NCI-H510A (cell line): Measurements from ENCODE around the gene RSPH3.
"Not testable (repeated sequence)": the region's sequence is repeated elsewhere in the genome, so short reads cannot be mapped to it uniquely, and the experiment has no call there.

ENCODE experiments used
- DNase-seq: peaks from one replicate; lab custom pipeline; 2025; lab: John Stamatoyannopoulos, UW

RSPH3 gene, protein sequence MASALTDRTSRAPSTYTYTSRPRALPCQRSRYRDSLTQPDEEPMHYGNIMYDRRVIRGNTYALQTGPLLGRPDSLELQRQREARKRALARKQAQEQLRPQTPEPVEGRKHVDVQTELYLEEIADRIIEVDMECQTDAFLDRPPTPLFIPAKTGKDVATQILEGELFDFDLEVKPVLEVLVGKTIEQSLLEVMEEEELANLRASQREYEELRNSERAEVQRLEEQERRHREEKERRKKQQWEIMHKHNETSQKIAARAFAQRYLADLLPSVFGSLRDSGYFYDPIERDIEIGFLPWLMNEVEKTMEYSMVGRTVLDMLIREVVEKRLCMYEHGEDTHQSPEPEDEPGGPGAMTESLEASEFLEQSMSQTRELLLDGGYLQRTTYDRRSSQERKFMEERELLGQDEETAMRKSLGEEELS

DNA sequence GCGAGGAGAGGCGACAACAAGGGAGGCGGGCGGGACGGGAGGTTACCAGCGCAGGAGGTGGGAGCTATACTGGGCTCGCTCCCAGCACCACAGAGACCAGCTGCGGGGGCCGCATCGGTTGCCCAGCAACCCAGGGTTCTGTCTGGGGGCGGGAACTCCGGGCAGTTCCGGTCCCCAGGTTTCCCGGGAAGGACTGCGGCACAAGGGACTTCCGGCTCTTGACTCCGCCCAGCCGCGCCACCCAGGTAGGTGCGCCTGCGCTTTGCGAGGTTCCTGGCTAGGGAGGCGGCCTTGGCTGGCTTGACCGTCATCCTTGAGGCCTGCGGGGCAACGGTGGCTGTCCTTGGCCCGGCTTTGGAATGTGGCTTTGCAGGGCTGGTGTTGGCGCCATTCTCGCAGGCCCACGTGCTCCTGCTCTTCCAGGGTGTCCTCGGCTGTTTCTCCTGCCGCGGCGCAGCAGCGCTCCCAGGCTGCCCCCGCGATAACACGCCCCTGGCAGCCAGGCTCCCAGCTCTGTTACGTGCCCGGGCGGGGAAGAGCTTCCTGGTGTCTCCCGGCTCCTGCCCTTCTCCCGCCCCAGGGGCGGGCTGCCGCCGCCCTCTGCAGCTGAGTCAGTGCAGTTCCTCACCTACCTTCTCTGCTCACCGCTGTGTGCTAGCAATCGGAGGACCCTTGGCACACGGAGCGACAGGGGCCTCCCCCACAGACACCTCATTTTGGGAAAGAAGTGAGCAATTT lies at the start of gene RSPH3:
RSPH3 (minus strand) TSS at position 537 of the 738 bp plus-strand sequence. CDS start 652 bp downstream, outside the sequence.
- peak; percentile 75 for DNase-seq

DNA sequence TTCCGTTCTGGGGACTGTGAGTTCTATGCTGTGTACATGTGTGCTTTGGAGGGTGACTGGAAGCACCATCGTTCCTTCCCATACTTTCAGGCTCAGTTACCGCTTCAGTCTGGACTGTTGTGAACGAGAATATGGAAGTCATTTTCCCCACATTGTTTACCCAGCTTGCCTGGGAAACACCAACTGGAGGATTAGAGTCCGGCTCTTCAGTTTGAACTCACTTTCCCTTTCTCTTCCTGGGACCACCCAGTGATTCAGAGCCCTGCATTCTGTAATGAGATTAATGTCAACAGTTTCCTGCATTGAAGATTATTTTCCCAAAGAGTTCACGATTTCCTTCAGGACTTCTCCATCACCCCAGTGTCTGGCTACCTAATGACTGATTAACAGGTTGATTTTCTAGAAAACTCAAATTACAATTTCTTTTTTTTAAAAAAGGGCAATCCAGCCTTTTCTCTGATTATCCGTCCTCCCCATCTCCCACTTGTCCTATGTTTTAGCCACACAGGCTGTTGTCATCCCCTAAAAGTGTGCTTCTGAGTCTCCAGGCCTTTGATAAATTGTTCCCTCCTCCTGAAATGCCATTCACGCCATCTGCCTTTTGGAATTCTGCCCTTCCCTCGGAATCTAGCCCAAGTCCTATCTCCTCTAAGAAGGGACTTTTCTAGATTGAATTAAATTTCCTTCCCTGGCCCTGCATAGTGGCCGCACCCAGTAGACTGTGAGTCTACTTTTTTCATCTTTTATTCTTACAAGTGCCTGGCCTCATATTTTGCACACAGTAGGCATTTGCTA lies 48.1 kb upstream of the RSPH3 start:
- no peak for DNase-seq

DNA sequence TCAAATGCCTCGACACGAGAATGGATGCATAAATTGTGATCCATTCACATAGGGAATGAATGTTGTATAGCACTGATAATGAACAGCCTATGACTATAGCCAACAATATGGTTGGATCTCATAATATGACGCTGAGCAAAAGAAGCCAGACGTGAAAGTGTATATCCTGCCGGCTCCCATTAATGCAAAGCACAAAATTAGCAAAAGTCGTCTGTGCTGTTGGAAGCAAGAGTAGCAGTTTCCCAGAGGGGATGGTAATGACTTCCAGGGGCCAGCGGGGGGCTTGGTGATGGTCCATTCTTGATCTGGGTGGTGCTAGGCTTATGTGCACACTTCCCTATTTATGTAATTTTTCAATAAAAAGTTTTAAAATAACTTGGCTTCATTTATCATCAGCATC lies 45.8 kb upstream of the RSPH3 start:
- DNase-seq = no peak

DNA sequence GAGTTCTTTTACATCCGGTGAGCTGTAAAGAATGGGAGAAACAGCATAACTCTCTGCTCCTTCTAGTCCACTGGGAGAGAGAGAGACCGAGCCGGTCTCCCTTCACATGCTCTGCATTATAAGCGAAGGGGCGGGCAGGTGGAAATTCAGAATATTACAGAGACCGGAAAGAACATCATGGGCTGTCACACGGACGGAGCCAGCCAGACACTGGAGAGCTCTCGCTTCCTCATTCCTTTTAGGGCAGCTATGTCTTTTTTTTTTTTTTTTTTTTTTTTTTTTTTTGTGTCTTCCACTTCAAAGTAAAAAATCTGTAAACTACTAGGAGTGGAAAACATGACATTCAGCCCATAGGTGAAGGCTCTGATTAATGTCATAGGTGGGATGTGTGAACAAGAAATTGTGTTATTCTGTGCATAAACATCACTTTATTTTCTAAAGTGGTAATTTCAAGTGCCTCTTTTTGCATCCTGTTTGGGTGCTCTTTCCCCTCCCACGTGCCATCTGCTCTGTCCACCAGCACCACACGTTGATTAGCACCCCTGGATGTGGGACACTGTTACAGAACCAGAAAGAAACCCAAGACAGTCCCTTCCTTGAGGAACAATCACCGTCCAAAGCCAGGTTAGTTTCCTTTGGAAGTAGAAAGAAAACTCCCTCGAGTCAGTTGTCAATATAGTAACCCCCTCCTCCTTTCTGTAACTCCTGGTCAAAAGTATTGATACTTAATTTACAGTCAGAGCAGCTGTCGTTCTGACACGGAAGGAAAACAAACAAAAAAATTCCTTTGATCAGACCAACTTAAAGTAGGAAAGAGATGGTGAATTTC lies 45.1 kb upstream of the RSPH3 start, which contains the start of gene TAGAP:
TAGAP (minus strand) TSS at position 93 of the 829 bp plus-strand sequence. CDS start 845 bp downstream, outside the sequence.
- no peak for DNase-seq

DNA sequence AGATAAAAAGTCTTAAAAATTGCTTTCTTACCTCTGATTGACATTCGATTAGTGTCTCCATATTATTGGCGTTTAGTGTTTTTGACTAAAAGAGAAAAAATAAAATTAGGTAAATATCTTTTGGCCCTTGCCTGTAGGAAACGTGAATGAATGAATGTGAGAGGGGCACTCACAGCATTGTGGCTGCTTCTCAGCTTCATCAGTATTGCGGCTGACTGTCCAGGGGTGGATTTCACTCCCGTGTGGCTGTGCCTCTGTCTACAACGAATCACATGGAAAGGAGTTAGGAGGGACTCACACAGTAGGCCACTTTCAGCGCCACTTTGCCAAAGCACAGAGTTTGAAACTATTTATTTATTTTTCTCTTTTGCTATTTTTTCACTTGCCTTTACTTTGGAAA lies 43.9 kb upstream of the RSPH3 start:
- no peak for DNase-seq

DNA sequence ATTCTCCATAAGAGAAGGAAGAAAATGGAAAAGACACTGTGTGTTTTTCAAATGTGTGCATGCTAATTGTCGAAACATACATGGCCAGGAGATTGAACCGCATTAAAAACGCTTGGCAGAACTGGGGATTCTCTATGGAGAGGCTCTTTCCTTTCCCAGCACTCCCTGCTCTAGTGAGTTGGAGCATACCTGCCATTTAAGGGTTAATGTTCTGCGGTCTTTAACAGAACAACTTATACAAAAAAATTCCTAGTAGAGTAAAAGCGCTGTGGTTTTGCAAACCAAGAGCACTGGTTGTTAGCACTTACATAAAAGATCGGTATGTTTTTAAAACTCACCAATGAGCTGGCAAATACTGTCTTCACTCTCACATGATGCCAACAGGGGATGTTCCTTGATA lies 43.2 kb upstream of the RSPH3 start:
- no peak for DNase-seq

DNA sequence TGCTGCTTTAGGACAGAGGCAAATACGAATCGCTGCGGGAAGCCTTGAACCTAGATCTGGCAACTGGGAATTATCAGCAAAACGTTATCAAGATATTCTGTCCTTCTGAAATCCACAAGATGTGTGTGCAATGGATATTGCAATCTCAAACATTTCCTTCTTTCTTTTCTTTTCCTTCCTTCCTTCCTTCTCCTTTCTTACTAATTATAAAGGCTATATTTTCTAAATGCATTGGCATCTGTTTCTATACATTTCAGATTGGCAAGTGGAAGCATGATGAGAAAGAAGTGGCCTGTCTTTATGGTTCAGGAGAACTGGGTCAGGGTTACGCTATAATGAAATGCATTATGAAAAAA lies 42.8 kb upstream of the RSPH3 start:
- no peak for DNase-seq

DNA sequence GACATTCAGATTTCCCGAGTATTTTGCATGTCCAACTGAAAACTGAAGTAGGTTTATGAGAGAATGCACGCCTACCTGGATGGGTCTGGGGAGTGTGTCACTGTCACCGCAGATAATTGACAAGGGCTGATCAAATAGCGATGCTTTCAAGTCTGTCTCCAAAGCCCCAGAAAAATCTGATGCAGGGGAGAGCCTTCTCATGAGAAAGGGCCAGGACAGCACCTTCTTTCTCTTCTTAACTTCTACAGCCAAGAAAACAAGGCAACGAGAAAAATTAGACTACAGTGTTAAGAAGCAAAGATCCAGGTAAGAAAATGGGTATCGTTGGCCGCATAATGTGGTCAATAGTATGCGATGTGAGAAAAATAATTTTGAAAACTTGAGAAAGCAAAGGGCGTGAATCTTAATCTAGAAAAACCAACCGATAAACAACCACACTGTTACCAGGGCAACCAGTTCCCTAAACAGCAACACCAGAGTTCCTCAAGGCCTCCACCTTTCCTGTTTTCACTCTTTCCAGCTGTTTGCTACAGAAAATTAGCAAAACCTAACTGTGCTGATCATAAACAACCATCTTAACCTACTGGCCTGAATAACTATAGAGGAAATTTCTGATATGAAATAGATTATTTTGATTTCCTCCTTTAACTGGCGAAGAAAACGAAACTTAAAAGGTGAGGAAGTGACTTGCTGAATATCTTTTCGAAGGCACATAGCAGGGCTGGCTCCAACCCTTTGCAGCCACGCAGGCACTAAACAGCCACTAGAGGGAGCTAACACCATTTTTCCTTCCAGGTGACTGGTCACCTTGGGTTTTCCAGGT lies 42.2 kb upstream of the RSPH3 start:
- peak; percentile 27 for DNase-seq

DNA sequence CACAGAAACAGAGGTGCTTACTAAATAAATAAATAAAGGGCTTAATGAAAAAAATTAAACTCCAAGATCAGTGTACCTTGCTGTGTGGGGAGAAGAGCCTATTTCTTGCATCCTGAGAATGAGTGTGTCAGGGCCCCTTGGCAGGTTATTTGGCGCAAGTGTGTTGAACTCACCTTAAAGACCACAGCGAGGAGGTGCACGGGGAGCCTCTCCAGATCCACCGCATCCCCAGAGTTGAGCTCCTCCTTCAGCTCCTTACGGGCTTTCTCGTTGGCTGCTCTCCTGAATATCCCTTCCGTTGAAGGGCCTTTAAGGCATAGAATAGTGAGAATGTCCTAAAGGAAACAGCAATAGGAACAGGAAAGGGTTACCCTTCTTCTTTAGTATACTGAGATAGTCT lies 41.2 kb upstream of the RSPH3 start:
- DNase-seq = no peak

DNA sequence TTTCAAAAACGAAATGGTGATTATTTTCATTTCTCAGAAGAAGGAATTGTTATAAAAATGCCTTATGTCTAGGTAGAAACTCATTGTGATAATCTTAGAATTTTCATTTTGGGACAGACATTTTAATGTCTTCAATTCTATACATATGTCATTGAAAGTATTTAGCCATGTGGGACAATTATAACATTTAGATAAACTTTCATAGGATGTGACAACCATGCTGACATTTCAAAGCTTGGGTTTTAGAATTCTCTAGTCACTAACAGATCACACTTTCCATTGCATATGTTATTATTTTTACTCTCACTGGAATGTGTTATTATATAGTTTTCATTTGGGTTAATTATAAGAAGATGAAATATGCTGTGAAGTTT lies 39.9 kb upstream of the RSPH3 start:
- no peak for DNase-seq

DNA sequence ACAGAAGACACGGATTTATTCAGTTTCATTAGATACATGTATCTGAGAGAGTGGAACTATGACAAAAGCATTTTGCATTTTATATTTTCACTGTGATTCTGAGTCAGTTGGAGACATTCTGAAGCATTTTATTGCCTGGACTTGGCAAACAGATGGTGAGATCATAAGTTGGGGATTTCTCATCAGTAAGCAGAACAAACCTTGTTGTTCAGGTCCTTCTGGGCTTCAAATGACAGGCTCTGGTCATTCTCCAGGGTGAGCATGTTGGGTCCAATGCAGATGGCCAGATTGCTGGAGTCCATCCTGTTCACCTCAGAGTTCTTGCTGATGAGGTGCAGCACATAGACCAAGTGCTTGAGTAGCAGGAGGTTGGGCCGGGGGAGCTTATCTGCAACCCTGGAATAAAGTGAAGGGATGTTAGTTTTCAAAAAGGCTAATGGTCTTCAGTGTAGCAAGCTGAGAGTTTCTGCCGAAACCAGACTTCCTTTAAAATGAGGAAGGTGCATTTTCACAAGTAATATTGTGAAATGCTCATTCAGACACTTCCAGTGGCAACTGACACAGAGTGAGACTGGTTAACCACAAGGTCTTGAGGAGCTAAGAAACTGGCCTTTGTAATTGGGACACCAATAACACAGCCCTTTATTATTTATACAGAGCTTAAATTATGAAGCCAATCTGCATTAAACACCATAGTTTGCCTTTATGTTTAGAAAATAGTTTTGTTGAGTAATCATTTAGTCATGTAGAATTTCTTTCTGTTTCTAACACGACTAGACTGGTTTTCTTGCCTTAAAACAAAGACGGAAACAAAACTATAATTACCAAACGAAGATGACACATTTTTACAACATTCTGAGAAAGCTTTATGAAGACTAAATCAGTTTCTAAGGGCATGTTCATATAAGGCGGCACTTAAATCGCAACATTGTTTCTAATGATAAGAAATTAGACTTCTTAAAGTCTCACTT lies 39.2 kb upstream of the RSPH3 start:
- no peak for DNase-seq

DNA sequence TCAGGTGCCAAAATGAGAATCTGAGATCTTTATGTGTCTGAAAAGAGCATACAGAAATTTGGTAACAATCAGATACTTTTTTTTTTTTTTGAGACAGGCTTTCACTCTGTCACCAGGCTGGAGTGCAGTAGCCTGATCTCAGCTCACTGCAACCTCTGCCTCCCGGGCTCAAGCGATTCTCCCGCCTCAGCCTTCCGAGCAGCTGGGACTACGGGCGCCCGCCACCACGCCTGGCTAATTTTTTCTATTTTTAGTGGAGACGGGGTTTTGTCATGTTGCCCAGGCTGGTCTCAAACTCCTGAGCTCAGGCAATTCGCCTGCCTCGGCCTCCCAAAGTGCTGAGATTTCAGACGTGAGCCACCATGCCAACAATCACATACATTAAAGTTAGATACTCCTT lies 38.3 kb upstream of the RSPH3 start:
- not testable (repeated sequence) for DNase-seq

DNA sequence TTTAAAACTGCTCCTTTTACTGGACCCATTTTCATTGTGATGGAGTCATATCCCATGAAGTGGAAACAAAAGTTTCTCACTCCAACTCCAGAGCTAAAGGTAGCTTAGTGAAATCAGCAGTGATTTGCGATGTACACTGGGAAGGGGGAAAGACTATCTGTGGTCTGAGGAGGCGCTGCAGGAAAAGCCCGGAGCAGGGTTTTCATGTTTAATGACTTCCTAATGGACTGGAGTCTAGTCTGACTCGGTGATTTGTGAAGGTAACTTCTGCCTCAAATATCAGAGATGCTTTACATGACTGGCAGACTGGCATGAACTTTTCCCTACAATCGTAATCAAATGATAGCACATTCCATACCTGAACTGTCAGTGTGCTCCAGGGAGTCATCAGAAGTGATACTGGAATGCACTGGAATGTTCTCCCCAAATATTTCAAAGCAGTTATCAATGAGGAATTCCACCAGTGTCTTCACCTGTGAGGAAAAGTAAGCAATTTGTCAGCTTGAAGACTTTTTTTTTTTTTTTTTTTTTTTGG lies 37.8 kb upstream of the RSPH3 start:
- no peak for DNase-seq

DNA sequence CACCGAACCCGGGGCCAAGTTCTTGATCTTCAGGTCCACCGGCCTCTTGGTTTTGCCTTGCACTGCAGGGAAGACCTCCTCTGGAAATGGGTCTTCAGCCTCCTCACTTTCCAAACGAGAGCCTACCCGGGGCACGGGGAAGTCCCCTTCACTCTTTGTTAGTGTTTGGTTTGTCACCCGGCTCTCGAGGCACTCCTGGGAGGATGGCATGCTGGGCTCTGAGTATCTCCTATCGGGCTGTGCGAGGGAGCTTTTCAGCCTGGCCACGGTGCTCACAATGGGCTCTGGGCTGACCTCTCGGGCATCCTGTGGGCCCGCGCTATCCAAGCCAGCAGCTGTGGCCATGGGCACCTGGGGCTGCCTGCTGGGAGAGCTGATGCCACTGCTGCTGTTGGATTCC lies 36.7 kb upstream of the RSPH3 start:
- no peak for DNase-seq

DNA sequence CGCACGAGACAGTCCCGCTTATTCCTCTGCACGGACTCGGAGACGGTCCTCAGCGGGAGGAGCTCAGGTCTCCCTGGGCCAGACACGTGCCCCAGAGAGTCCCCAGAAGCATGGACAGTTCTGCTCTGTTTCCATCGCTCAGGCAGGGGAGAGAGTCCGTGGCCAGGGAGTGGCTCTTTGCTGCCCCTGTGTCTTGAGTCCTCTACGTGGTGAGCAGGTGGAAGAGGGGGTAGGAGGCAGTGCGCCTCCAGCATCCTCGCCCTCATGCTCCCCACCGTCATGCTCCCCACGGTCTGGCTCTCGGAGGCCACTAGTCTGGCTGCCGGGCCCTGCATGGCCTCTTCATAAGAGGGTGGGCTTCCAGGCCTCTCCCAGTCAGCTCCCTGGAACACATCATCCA lies 35.9 kb upstream of the RSPH3 start:
- no peak for DNase-seq

DNA sequence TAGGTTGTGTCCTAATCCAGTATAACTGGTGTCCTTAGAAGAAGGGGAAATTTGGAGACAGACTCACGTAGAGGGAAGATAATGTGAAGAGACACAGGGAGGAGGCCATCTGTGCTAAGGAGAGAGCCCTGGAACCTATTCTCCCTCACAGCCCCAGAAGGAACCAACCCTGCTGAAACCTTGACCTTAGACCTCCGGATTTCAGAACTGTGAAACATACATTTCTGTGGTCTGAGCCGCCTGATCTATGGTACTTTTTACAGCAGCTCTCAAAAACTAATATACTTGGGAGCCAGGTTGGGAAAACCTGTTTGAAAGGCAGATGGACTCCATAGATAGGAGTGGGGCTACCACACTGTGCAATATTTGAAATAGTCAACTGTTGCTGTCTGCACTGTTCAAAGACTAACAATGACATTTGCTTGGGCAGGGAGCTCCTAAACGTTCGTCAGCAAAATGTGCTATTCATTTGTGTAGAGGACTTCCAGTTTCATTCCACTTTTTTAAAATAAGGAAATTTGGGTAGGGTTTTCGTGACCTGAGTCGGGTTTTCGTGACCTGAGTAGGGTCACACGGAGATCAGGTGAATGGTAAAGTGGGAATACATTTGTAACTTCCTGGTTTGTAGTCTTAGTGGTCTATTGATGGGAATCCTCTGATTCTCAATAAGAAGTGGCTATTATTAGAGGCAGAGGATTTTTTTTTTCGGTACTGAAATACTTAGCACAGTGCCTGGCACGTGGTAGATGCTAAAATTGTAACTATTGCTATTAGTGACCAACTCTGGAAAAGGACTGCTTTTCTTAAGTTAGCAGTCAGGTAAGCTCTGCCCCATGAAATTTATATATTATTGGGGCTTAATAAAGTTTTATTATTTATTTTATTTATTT lies 33.4 kb upstream of the RSPH3 start:
- no peak for DNase-seq

DNA sequence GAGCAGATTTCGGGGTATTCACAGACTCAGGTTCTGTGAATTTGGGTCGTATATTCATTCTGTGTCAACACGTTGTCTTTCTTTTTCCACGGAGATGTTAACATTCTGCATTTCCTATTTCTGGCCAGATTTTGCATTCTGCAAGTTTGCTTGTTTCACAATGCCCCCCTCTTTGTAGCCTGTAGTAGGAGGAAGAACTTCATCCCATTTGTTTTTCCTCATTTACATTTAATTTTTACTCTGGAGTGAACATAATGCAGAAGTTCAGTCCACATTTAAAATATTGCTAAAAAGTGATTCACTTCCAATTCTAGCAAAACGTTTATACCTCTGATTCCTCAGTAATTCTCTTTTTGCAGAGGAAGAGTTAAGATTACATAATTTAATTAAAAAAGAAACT lies 31.8 kb upstream of the RSPH3 start:
- no peak for DNase-seq

DNA sequence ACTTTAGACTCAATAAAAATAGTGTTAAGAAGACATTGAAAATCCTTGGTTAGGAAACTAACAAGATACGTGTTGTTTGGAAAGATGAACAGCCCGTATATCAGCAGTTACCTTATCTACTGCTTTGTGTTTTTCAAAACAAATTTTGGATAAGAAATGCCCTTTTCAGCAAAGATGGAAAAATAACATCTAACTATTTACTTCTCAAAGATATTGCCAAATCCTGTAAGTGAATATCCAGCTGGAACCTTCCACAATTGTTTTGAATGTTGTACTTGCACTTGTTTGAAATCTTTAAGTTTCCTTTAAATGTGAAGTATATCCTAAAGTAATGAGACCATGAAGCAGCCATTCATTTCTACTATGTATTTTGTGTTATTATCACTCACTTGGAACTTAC lies 30.2 kb upstream of the RSPH3 start:
- no peak for DNase-seq
